Stimulated activated CD8-positive, alpha-beta memory T cell treated with anti-CD3 and anti-CD28 coated beads, Interleukin-15, amount 100 ng/mL, for 4 hours (primary cell): ENCODE results near the gene TMEM37.

Experiments used
- DNase-seq, 2 donors: peaks; one replicate each; pipeline ENCODE4 v3.0.0-alpha.2; 2020; ENCODE audit warnings: low read depth in 2 of 2

Gene TMEM37

DNA sequence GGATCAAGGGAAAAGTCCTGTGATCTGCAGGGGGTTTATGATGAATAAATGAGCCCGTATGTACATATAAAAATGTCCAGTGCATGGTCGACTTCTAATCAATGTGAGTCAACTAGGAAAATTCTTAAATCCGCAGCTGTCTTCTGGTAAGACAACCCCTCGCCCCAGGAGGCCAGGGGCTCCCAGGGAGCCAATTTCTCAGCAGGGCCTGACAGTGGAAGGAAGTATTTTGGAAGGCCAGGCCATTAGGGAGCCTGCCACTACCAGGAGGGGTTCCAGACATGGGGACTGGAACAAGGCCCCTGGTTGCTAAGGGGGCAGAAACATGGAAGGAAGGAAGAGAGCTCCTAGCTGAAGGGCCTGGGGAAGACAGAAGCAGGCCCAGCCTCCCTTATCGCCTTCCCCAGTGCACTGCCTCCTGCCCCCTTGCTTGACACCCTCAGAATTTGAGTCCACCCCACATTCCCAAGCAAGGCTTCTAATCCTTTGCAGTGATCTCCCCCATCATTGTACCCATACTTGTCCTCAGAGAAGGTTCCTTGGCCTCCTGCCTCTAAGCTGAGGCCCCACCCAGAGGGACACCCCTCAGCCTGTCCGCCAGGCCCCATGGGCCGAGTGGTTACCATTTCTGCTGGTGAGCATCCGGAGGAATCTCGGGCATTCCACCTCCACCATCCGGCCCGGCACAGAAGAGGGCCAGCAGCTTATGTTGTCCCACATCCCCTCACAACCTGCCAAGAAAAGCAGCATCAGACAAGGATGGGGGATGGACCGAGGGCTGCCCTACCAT, 46.7 kb downstream of the TMEM37 start:
- DNase-seq, result no peak

DNA sequence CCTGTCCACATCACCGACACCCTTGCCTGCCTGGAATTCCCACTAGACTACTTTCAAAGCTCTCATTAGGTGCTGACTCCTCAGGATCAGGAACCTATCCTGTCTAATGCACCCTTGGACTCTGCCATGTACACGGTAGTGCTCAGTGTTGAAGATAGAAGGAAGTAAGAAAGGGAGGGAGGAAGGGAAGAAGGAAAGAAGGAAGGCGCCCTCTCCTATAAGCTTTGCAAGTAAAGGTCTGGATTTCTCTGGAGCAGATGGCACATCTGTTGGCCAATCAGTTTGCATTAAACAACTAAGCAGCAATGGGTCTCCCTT, 47.3 kb downstream of the TMEM37 start:
- DNase-seq, result no peak

DNA sequence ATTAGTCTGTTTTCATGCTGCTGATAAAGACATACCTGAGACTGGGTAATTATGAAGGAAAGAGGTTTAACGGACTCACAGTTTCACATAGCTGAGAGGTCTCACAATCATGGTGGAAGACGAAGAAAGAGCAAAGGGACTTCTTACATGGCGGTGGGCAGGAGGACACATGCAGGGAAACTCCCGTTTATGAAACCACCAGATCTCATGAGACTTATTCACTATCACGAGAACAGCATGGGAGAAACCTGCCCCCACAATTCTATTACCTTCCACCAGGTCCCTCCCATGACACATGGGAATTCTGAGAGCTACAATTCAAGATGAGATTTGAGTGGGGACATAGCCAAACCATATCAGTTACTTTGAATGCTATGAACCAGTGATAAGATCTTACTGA, 48.5 kb downstream of the TMEM37 start:
- DNase-seq, result no peak

DNA sequence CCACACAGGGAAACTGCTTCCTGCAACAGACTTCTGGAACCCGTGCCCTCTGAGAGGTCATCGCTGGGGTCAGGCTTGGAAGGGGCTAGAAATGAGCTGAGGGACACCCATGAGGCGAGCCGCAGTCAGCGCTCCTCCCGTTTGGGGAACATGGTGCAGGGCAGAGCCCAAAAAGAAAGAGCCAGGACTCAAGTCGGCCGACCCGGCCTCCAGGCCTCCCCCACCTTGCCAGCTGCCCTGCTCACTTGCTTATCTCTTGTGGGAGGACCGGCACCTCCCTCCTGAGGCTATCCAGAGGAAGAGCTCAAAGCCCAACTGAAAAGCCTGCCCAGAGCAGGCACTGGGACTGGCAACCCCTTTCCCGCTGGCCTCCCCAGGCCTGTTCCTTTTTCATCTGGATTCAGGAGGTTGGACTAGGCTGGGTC, 49.1 kb downstream of the TMEM37 start:
- DNase-seq, result no peak

DNA sequence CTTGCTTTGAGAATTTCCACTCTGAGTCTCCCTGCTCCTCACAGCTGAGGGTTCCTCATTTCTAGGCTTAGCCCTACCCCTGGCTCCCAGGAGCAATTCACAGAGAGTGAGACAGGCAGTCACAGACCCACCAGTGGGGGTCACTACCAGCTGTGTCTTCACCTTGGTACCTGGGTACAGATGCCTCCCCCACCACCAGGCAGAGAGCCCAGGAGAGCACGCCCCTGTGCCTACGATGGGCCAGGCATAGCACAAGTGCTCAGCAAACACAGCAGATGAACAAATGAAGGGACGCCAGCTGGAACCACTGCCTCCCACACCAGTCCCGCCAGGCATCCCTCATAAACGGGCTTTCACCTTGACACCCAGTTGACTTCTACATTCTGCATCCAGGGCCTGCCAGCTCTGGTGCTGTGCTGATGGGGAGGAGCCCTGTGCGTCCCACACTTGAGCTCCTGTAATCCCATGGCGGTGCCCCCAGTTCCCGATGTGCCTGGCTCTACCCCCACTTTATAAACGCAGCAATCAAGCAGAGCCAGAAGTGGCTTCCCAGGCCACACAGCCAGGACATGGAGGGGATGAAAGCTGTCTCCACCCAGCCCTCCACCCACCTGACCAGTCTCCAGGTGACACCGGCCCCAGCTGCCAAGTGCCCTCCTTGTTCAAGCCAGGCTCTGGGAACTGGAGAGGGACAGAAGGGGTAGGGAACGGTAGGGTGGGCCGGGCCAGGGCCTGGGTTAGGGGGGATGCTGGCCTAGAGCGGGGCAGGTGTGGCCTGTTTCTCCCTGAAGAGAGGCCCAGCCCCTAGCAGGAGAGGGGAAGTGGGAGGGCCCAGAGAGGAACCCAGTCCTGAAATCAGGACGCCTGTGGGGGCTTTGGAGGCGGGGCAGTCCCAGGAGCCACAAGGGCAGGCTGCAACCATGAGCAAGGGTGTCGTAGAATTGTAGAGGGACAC, 50.1 kb downstream of the TMEM37 start:
- no peak for DNase-seq

DNA sequence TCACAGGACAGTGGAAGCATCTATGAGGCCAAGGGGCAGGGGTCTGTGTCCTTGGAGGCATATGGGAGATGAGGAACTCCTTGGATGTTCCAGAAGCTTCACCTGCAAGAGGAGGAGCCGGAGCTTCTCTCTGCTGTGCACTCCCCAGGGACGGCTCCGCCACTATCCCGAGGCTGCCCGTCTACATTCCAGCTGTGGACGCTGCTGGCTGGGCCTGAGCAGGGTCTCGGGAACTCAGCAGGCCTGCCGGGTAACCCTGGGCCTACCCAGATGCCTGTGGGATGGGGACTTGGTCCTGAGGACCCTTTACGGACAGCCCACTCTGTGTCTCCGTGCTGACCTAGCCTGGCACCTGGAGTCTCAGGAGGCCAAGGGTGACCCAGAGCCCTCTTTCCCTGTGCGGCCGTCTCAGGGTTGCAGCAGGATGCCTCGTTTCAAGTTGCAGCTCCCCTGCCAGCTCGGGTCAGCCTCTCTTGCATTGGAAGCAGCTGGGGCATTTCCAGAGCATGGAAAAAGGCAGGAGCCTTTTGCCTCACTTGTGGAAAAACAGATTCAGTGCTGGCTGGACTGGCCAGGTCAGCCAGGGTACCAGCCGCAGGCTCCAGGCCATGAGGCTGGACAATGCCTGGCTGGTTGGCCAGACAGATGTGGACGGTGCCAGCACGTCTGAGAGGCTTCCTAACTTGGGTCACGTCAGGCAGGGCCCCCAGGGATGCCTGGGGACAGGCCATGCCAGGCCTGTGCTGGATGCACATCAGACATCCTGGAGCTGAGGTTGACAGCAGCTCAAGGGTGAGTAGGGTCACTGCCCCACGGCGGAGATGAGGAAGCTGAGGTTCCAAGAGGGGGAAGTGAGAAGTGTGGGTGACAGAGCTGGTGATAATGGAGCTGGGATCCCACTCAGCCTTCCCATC, 51.1 kb downstream of the TMEM37 start:
- no peak for DNase-seq

DNA sequence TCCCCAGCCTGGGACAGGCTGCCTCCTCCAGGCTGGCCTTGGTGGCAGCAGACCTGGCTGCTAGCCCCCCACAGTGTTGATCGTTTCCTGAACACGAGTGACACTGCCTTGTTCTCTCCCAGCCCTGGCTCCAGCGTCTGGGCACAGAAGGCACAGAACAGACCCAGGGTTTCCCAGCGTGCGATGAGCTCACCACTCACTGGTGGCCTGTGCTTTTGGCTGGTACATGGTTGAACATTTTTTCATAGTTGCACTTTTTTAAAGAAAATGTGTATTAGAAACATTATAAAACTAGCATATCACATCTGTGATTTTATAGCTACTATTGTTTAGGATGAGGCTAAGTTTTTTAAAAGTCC, 51.7 kb downstream of the TMEM37 start:
- DNase-seq, result no peak

DNA sequence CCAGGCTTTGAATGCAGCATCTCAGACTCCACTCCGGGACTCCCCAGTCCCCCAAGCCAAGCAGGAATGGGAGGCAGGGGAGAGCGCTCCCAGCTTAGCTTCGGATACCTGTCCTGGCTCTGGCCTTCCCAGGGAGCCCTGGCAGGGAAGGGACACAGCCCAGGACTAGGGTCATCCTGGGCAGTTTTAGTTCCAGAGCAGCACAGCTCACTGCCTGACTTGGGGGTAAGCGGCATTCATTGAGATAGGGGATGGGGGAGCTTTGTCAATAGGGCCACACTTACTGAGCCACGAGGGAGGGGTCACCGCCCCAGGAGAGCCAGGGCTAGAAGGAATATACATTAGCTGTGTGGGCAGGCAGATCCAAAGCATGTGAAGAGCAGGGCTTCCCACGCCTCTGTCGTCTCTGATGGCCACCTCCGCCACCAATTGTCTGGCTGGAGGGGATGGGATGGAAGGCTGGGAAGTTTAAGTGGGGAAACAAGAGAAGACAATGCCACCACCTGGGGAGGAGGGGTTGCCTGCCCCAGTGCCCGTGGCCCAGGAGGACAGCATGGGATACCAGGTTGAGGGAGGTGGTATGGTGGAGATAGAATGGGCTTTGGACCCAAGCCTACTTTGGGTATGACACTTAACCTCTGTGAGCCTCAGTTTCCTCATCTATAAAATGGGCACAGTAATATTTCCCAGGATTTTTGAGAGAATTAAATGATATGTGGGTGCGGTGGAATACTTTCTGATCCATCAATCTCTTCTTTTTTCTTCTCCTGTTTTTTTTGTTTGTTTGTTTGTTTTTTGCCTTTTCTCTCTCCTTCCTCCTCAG, 52.5 kb downstream of the TMEM37 start:
- DNase-seq, result no peak

DNA sequence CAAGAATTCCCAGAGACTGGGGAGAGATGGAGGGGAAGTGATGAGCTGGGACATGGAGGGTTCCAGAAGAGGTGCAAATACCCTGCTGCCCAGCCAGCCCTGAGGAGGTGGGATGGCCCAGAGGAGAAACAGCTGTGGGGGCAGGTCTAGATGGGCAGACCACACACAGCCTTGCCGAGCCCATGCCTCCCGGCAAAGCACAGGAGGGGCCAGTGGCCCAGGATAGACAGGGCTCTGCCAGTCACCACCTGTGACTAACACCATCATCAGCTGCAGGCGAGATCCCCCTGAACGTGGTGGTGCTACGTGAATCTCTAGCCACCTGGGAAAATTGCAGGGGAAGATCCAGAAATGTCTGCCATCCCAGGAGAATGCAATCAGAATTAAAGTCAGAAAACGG, 53.2 kb downstream of the TMEM37 start:
- no peak for DNase-seq

DNA sequence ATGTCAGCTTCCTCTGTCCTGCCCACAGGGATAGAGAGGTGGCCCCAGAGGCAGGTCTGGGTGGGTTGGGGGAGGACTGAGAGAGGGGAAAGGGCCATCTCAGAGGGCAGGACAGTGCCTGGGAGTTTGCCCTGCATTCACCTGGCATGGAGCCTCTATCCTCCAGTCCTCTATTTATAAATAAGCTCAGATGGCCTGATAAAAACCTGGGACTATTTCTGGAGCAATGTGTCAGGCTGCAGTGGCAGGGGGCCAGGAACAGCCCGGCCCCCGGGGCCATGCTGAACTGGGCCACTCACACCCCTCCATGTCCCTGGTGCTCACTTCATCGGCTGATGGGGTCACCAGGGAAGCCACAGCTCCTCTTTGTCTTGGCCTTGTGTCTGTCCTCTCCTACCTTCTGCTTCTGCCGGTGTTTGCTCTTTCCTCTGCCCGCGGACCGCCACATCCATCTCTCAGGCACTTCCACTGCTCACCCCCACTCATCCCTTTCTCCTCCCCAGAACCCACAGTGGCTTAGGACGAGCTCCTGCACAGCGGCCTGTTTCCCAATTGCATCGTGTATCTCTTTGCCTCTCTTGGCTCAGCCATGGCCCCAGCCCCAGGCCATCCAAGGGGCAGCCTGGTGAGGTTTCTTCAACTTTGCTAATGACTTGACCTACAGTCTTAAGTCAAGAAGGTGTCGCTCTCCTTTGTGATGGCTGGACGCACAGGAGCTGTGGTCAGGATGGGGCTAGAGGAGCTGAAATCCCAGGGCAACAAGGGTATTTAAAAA, 53.9 kb downstream of the TMEM37 start:
- no peak for DNase-seq

DNA sequence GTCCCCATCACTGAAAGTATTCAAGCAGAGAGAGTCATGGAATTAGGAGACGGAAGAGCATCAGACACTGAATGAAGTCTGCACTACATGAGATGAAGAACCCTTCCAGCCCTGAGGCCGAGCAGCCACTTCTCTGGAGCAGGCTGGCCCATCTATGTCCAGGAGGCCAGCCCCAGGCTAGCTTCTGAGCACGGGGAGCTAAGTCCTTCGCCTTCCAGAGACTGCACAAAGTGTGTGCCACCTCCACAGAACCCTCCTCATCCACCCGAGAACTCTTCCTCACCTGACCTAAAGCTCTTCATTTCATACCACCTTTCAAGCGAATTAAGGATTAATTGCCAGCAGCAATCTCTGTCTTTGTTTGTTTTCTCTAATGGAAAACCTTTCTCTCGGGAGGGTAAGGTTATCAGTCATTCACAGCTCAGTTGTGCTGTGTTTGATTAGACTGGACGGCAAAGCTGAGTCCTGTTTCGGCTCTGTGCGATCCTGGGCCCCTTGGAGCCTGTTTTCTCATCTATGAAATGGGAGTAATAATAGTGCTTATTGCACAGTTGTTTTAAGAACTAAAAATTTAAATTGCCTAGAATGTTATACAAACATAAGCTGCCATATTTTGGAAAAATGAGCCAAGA, 54.7 kb downstream of the TMEM37 start:
- DNase-seq, result no peak

DNA sequence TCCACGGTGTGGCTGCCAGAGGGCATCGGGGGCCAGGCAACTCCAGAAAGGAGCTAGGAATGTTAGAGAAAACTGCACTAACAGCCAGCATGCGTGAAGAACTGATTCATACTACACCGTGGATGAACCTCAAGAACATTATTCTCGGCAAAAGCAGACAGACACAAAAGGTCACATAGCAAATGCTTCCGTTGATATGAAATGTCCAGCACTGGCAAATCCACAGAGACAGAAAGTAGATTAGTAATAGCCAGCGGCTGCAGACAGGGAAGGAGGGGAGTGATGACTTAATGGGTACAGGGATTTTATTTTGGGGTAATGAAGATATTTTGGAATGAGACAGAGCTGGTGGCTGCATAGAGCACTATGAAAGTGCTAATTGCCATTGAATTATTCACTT, 55.2 kb downstream of the TMEM37 start:
- no peak for DNase-seq

DNA sequence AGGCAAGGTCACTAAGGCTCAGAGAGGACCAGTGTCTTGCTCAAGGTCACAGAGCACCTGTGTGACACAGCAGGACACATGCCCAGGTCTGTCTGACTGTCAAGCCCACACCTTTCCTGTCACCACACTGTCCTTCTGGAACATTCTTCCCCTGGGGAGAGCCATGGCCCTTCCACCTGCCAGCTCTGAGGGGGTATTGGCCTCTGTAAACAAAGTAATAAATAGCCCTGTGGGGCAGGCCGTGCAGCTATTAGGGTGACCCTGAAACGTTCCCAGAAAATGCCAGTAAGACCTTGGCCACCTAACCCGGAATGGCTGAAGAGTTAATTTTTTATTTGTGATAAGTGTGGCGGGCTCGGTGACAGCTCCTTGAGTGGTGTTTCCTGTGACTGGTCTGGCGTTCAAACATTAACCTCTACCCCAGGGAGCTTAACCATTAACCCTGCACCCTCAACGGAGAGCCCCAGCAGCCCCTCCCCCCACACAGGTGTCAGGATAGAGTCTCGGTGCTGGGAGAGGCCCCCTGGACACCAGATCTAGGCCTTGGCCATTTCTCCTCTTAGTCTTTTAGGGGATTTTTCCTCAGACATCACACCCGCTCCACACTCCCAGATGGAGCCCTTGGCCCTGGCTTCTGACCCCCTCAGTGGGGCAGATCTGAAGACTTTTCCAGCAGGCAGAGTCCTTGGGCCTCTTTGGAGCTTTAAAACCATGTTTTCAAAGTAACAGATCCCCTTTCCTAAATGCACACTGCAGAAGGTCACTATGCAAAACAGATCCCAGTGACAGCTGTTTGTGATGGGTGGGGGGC, 56.0 kb downstream of the TMEM37 start:
- DNase-seq, result no peak
